ENCODE results near the gene NDUFB4.
"Not testable (repeated sequence)": the region's sequence is repeated elsewhere in the genome, so short reads cannot be mapped to it uniquely, and the experiment has no call there.

NDUFB4 gene

GRCh38 chr3:120572027-120572426, 24.1 kb upstream of the NDUFB4 start:
- DNase-seq: no peak

GRCh38 chr3:120587332-120587975, 8.7 kb upstream of the NDUFB4 start:
- DNase-seq: no peak

DNA sequence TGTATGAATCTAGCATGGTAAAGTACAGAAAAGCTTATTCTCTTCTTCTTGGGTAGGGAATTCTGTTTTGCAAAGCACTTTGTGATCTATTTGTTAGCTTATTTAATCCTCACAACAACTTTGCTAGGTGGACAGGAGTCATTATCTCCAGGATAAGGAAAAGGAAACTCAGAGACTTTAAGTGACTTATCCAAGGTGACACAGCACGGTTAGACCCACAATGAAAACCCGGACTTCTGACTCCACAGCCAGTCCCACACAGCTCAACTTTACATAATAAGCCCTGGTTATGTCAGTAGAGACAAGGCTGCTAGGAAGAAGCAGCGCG, 384 bp upstream of the NDUFB4 start:
- no peak for DNase-seq

DNA sequence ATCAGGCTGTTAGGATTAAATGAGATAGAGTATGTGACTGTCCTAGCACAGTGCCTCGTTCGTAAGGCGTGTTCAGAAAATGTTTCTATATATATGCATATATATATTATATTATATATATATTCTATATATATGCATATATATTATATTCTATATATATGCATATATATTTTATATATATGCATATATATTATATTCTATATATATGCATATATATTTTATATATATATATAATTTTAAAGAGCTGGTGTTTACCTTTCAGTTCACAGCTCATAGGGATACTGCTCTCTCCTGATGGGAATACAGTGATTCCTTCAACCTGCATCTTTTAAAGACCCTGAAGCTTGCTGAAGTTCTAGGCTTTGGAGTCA, 702 bp downstream of the NDUFB4 start:
- DNase-seq: no peak

DNA sequence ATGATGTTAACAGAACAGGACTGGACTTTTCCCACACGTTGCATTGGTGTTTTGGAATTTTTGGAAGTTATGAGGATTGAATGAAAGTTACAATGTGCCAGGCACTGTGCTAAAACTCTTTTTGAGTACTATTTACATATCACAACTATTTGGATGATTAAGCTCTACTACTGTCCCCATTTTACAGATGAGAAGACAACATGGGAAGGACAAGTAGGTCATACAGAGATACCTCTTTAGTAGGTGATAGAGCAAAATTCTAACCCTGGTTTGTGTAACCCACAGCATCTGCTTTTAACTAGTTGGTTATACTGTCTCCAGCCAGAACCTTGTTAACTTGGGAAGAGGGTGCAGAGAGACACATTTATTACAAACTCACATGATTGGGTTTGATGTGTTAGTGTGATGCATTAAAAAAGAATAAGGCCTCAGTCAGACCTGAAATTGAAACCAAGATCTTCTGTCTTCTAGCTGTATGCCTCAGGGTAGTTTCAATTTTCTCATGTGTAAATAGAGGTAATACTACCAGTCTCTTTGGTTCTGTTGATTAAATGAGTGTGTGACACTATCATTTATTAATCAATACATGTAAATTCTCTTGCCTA, 1.4 kb downstream of the NDUFB4 start:
- no peak for DNase-seq

GRCh38 chr3:120599211-120599610, 3.1 kb downstream of the NDUFB4 start:
- no peak for DNase-seq

GRCh38 chr3:120601554-120601953, 5.4 kb downstream of the NDUFB4 start:
- DNase-seq: no peak

DNA sequence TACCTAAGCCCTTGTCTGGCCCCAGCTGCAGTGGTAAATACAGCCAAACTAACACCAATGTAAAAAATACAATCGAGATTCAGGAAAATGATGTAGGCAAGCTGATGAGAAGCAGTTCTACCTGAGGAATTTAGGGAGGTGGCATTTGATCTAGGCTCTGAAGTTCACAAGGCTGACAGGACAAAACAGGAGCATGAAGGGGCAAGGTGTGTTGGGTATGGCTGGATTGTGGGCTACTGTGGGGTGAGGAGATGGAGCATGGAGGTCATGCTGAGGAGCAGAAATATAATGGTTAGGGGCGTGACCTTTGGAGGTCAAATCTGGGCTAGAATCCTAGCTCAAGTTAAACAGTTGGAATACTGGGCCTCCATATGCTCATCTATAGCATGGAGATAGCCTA, 6.5 kb downstream of the NDUFB4 start:
- no peak for DNase-seq

DNA sequence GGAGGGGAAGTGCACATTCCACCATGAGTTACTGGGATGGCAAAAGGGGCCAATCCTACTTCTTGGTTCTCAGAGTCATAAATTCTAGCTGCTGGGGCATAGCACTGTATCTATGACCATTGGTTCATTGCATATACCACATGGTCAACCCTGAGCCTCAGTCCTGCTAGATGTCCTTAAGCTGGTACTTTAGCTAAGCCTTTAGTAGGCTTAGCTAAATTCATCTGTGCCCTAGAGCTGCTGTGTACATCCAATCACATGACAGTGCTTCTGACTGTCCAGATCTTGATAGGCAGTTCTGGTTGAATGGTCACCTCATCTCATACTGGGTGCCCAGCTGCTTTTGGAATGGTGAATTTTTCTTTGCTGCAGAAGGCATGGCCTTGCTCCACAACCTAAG, 8.2 kb downstream of the NDUFB4 start:
- no peak for DNase-seq

DNA sequence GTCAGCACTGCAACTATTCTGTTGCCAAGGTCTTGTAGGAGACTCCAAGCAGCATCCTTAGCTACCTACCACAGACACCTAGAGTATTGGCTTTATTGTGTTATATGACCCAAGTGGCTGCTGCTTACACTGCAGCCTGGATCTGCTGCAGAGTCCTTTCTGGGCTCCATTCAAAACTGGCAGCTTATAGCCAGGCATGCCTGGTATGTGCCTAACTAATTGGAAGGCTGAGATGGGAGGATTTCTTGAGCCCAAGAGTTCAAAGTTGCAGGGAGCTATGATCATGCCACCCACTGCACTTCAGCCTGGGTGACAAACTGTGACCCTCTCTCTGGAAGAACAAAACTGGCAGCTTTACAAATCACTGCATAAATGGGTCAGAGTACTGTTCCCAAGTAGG, 8.6 kb downstream of the NDUFB4 start:
- no peak for DNase-seq

GRCh38 chr3:120608506-120608905, 12.4 kb downstream of the NDUFB4 start:
- no peak for DNase-seq

- DNase-seq: no peak
Observed at GRCh38 chr3:120614765-120615164, 18.6 kb downstream of the NDUFB4 start.

DNA sequence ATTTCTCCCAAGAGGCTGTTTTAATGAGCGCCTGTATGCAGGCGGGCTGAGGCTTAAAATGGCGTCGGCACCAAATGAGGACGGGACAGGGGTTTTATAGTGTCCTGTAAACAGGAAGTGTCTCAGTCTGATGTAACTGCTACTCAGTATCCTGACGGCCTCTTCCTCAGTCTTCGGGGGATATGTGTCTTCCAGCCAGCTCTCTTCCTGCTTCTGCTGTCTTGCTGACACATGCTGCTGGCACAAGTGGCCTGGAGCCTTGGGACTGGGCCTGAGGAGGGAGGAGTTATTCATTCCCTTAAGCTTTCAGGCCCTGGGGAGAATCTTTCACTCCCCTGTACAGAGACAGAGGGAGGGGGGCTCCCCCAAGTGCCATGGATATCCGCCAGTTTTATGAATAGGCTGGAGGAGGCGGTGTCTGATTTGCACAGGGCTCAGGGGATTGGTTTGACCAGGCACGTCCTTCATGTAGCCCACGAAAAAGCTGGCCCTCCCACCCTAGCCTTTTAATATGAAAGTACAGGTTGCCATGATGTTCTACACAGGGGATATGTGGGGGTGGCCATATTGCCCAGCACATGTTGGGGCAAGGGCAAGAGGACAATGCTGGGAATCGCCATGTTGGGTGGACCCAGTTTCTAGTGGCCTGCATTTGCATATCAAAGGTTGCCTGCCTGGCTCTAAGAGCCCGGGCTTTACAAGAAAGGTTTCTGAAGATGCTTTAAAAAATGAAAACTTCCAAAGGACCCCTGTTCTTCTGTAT, 19.9 kb downstream of the NDUFB4 start:
- DNase-seq: no peak

DNA sequence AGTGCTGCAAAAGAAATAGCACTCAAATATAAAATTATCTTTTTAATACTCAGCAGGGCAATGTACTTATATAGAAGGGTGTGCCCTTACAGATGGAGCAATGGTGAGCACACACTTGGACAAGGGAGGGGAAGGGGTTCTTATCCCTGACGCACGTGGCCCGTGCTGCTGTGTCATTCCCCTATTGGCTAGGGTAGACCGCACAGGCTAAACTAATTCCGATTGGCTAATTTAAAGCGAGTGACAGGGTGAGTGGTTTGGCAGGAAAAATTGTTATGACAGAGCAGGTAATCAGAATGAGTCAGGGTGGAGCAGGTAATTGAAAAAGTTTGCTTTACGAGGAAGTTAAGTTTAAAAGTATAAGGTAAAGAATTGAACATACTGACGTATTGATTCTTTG, 20.6 kb downstream of the NDUFB4 start:
- DNase-seq: not testable (repeated sequence)

DNA sequence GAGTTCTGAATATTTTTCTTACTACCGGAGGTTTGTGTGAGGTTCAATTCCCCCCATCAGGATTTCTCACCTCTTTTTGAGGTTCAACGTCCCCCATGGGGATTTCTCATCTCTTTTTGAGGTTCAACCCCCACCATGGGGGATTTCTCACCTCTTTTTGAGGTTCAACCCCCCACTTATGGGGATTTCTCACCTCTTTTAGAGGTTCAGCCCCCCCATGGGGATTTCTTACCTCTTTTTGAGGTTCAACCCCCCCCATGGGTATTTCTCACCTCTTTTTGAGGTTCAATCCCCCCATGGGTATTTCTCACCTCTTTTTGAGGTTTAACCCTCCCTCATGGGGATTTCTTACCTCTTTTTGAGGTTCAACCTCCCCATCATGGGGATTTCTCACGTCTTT, 26.3 kb downstream of the NDUFB4 start:
- DNase-seq: no peak

DNA sequence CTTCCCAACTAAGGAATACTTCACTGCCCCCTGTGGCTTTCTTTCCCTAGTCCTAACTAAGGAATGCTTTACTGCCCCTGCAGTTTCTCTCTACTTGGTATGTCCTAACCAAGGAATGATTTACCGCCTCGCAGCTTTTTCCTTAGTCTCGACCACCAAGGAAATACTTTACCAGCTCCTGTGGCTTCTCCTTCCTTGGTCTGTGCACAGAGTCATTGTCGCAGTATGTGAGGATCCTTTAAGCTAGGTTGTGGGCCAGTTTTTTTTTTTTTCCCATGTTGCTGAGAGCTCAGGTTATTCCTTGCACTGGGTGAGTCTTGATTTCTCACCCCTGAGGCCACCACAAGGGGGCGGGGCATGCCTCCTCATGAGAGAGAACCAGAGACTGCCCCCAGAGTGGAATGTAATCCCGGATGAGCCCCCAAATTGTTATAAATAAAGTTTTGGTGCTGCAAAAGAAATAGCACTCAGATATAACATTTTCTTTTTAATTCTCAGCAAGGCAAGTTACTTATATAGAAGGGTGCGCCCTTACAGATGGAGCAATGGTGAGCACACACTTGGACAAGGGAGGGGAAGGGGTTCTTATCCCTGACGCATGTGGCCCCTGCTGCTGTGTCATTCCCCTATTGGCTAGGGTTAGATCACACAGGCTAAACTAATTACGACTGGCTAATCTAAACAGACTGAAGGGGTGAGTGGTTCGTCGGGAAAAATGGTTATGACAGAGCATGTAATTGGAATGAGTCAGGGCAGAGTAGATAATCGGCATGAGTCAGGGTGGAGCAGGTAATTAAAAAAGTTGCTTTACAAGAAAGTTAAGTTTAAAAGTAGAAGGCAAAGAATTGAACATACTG, 27.0 kb downstream of the NDUFB4 start:
- DNase-seq: no peak

DNA sequence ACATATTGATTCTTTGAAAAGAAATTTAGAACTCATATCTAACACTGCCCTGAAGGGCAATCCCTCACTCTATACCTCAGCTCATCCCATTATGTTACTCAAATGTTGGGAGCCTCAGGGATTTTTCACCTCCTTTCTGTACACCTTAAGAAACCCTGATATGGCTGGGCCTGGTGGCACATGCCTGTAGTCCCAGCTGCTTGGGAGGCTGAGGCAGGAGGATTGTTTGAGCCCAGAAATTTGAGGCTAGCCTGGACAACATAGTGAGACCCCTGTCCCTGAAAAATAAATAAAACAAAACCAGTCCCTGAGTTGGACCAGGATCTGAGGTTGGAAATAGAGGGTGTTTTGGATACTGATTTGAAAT, 27.6 kb downstream of the NDUFB4 start:
- no peak for DNase-seq

- DNase-seq: no peak
Observed at GRCh38 chr3:120625159-120625586, 29.0 kb downstream of the NDUFB4 start.

- no peak for DNase-seq
Observed at GRCh38 chr3:120634539-120634938, 38.4 kb downstream of the NDUFB4 start.

- no peak for DNase-seq
Observed at GRCh38 chr3:120636795-120637401, 40.8 kb downstream of the NDUFB4 start.

DNA sequence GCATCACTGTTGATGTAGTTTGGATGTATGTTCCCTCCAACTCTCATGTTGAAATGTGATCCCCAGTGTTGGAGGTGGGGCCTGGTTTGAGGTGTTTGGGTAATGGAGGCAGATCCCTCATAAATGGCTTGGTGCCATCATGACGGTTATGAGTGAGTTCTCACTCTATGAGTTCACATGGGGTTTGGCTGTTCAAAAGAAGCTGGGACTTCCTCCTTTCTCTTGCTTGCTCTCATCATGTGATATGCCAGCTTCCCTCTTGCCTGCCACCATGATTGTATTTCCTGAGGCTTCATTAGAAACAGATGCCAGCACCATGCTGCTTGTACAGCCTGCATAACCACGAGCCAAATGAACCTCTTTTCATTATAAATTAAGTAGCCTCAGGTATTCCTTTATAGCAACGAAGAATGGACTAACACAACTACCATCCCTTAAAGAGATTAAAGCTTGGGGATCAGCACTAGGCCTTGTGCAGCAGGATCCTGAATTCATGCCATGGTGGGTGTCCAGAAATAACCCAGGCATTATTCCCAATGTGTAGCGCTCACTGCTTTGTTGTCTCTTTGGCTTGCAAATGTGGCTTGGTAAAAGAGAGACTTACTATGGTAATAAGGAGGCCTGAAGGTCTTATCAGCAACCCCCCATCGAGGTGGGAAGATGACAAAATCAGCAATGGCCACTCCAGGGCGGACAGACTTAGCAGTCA, 41.9 kb downstream of the NDUFB4 start:
- no peak for DNase-seq

DNA sequence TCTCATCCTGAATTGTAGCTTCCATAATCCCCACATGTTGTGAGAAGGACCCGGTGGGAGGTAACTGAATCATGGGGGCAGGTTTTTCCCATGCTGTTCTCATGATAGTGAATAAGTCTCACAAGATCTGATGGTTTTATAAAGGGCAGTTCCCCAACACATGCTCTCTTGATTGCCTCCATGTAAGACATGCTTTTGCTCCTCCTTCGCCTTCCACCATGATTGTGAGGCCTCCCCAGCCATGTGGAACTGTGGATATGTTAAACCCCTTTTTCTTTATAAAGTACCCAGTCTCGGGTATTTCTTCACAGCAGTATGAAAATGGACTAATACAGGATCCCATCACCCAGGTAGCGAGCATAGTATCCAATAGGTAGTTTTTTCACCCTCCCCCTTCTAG, 42.7 kb downstream of the NDUFB4 start:
- DNase-seq: not testable (repeated sequence)

GRCh38 chr3:120640231-120640630, 44.1 kb downstream of the NDUFB4 start:
- no peak for DNase-seq

All from activated effector memory CD4-positive, alpha-beta T cell treated with Interleukin-2 at 50 U/mL for 16 hours (primary cell).